IMR-90 (cell line): ENCODE data around the gene SPAST. TPM values are rescaled to one million over a fixed set of nuclear protein-coding genes. Genes with fewer than 3 reads are reported as not detected.

Source experiments
- ATAC-seq: fragments of 200-7000 bp; cut with Tn5 transposase; 2 replicates; pipeline ENCODE4 v1.9.1; 2020; ENCODE audit warnings: low read depth, mild to moderate bottlenecking, moderate library complexity
- BruUV-seq: library from RNA; stranded (reverse); fragments of 400-500 nt; replicated peaks from 2 replicates; lab custom pipeline; 2021; lab: Mats Ljungman, UMichigan
- CTCF ChIA-PET: fragments of 300-600 bp; formaldehyde crosslinking; extraction: SDS; loops from one replicate; lab custom pipeline; 2021; ENCODE audit warnings: antibody characterized with exemption; lab: Yijun Ruan, JAX
- POLR2A ChIA-PET: fragments of 300-600 bp; sonication (Branson Sonifier 250); formaldehyde crosslinking; loops from one replicate; lab custom pipeline; 2022; ENCODE audit warnings: antibody characterized with exemption; ENCODE audit not compliant: unreplicated experiment; lab: Charles Lee
- DNase-seq: peaks from one replicate; pipeline ENCODE4 v3.0.0; 2013
- H2AFZ ChIP-seq: replicated peaks from 2 replicates; pipeline ENCODE3; 2013; ENCODE audit warnings: low read length, mild to moderate bottlenecking; ENCODE audit not compliant: poor library complexity
- H2AK5ac ChIP-seq: 2 replicates; pipeline ENCODE4 v1.6.1; 2013; ENCODE audit warnings: low read depth, low read length, inconsistent platforms
- H2AK9ac ChIP-seq: replicated peaks from 2 replicates; pipeline ENCODE3; 2013; ENCODE audit warnings: mild to moderate bottlenecking, low read depth, low read length, moderate library complexity; ENCODE audit not compliant: poor library complexity
- H2BK120ac ChIP-seq: 2 replicates; pipeline ENCODE4 v1.6.1; 2013; ENCODE audit warnings: low read depth, low read length, inconsistent platforms
- H2BK15ac ChIP-seq: 3 replicates; pipeline ENCODE4 v1.6.1; 2013; ENCODE audit warnings: low read depth, low read length, inconsistent platforms
- H2BK20ac ChIP-seq: 2 replicates; pipeline ENCODE4 v1.6.1; 2013; ENCODE audit warnings: low read depth, mild to moderate bottlenecking, inconsistent platforms, low read length, moderate library complexity
- H2BK5ac ChIP-seq: 2 replicates; pipeline ENCODE4 v1.6.1; 2013; ENCODE audit warnings: mild to moderate bottlenecking, low read depth, low read length, inconsistent platforms; ENCODE audit not compliant: poor library complexity, severe bottlenecking
- H3K14ac ChIP-seq: replicated peaks from 2 replicates; pipeline ENCODE4 v1.6.1; 2013; ENCODE audit warnings: low read depth, low read length, inconsistent platforms
- H3K18ac ChIP-seq: 2 replicates; pipeline ENCODE4 v1.6.1; 2013; ENCODE audit warnings: low read depth, low read length, control low read depth
- H3K23ac ChIP-seq: 2 replicates; pipeline ENCODE4 v1.6.1; 2013; ENCODE audit warnings: low read depth, low read length, inconsistent platforms
- H3K27ac ChIP-seq: 2 replicates; pipeline ENCODE4 v1.5.1; 2013; ENCODE audit warnings: mild to moderate bottlenecking, control low read depth, low read length; ENCODE audit not compliant: insufficient read depth
- H3K27me3 ChIP-seq: 2 replicates; pipeline ENCODE4 v1.6.1; 2013; ENCODE audit warnings: low read length; ENCODE audit not compliant: control insufficient read depth, insufficient read depth
- H3K36me3 ChIP-seq: 2 replicates; pipeline ENCODE4 v1.6.1; 2013; ENCODE audit warnings: low read length, mixed read lengths; ENCODE audit not compliant: control insufficient read depth, insufficient read depth
- H3K4ac ChIP-seq: 2 replicates; pipeline ENCODE4 v1.6.1; 2013; ENCODE audit warnings: low read depth, low read length, inconsistent platforms
- H3K4me1 ChIP-seq: 2 replicates; pipeline ENCODE4 v1.6.1; 2013; ENCODE audit warnings: low read length, mixed read lengths; ENCODE audit not compliant: control insufficient read depth, insufficient read depth
- H3K4me2 ChIP-seq: 2 replicates; pipeline ENCODE4 v1.6.1; 2013; ENCODE audit warnings: low read depth, mild to moderate bottlenecking, control low read depth, low read length, moderate library complexity
- H3K4me3 ChIP-seq: 2 replicates; pipeline ENCODE4 v1.5.1; 2013; ENCODE audit warnings: low read depth, mild to moderate bottlenecking, control low read depth, low read length, moderate library complexity; ENCODE audit not compliant: insufficient read depth
- H3K56ac ChIP-seq: 2 replicates; pipeline ENCODE4 v1.6.1; 2013; ENCODE audit warnings: low read length, inconsistent platforms; ENCODE audit not compliant: insufficient read depth; ENCODE audit errors: extremely low read depth
- H3K79me1 ChIP-seq, 2 experiments: 2 replicates each; pipeline ENCODE4 v1.6.1; 2013; ENCODE audit warnings: low read length in 2 of 2, inconsistent platforms in 1 of 2, low read depth in 1 of 2
- H3K9ac ChIP-seq: 2 replicates; pipeline ENCODE4 v1.6.1; 2013; ENCODE audit warnings: low read depth, low read length, control low read depth
- H3K9me1 ChIP-seq: 2 replicates; pipeline ENCODE4 v1.6.1; 2013; ENCODE audit warnings: low read length, inconsistent platforms; ENCODE audit not compliant: insufficient read depth
- H3K9me3 ChIP-seq: 2 replicates; pipeline ENCODE4 v1.6.1; 2013; ENCODE audit warnings: low read length; ENCODE audit not compliant: control insufficient read depth, insufficient read depth
- H4K20me1 ChIP-seq: 2 replicates; pipeline ENCODE4 v1.6.1; 2013; ENCODE audit warnings: low read length, inconsistent platforms; ENCODE audit not compliant: insufficient read depth
- H4K5ac ChIP-seq: 2 replicates; pipeline ENCODE4 v1.6.1; 2013; ENCODE audit warnings: mild to moderate bottlenecking, low read depth, low read length, control low read depth
- H4K8ac ChIP-seq, 2 experiments: 2 replicates each; pipeline ENCODE4 v1.6.1; 2013; ENCODE audit warnings: low read depth in 2 of 2, low read length in 2 of 2, control low read depth in 1 of 2, inconsistent platforms in 1 of 2
- H4K91ac ChIP-seq: 2 replicates; pipeline ENCODE4 v1.6.1; 2013; ENCODE audit warnings: low read depth, low read length, inconsistent platforms; ENCODE audit not compliant: insufficient read depth
- BHLHE40 ChIP-seq: fragments of 150-350 bp; IDR thresholded peaks from 2 replicates; pipeline ENCODE4 v1.6.1; 2016; ENCODE audit warnings: mild to moderate bottlenecking, low read depth, low read length
- CHD1 ChIP-seq: IDR thresholded peaks from 2 replicates; pipeline ENCODE4 v1.6.1; 2012; ENCODE audit warnings: low read depth, low read length, improper control_type of control experiment
- MAFK ChIP-seq: IDR thresholded peaks from 2 replicates; pipeline ENCODE4 v1.6.1; 2012; ENCODE audit warnings: low read depth, low read length, improper control_type of control experiment
- MAZ ChIP-seq: IDR thresholded peaks from 2 replicates; pipeline ENCODE4 v1.6.1; 2012; ENCODE audit warnings: low read depth, mild to moderate bottlenecking, low read length, improper control_type of control experiment, moderate library complexity, borderline replicate concordance
- MXI1 ChIP-seq: IDR thresholded peaks from 2 replicates; pipeline ENCODE4 v1.6.1; 2012; ENCODE audit warnings: low read depth, mild to moderate bottlenecking, low read length, moderate library complexity, borderline replicate concordance
- NFE2L2 ChIP-seq: fragments of 150-350 bp; IDR thresholded peaks from 2 replicates; pipeline ENCODE4 v1.6.1; 2016; ENCODE audit warnings: low read depth, mild to moderate bottlenecking, low read length
- WGBS, 2 experiments: methylation state at CpG; one replicate each; pipeline versions ENCODE4 v1.1.5 to v1.1.7; 2013; ENCODE audit warnings: missing lambda C conversion rate in 2 of 2; ENCODE audit not compliant: insufficient read length in 1 of 2; ENCODE audit errors: extremely low coverage in 2 of 2; 5-methylcytosine and 5-hydroxymethylcytosine counted together
- dilution Hi-C: fragments of 300-500 bp; cut with HindIII; formaldehyde crosslinking; loops from one replicate; pipeline ENCODE4 v1.14.3; 2018; ENCODE audit warnings: low sequenced_read_pairs; ENCODE audit not compliant: unreplicated experiment
- in situ Hi-C: fragments of 300-500 bp; cut with MboI; formaldehyde crosslinking; loops from 3 replicates; pipeline ENCODE4 v1.14.3; 2019; ENCODE audit warnings: low sequenced_read_pairs, inconsistent platforms, mixed read lengths
- intact Hi-C: fragments of 100-400 bp; cut with micrococcal nuclease; formaldehyde crosslinking; loops from 2 replicates; pipeline ENCODE4 v1.10.0; 2022
- polyA plus RNA-seq, 3 experiments: library from polyadenylated mRNA; depleted of rRNA; stranded (reverse); fragments of >200 nt; gene quantifications; 2 replicates each; pipeline ENCODE4 v1.2.3, GENCODE V29; 2012; ENCODE audit warnings: low replicate concordance in 1 of 3
- total RNA-seq: library from RNA; depleted of rRNA; stranded (reverse); fragments of >200 nt; gene quantifications from 2 replicates; pipeline ENCODE4 v1.2.3, GENCODE V29; 2012

Gene SPAST
- total and polyA plus RNA-seq, 2 of the 4 experiments (the other 2 are of a cell fraction) = 5.3 to 14.5 TPM

GRCh38 chr2:32128636-32129035, 65.3 kb downstream of the SPAST start:
- H3K4me2 ChIP-seq = no peak overlapping the region
- H3K9me1 ChIP-seq = no peaks in the 10 kb centered on the region
- no CpG with 5 or more reads among the region's 1 CpG for WGBS, 2 experiments
- no peak overlapping the region for H3K18ac ChIP-seq
- no peak overlapping the region for H4K91ac ChIP-seq
- no peak for ATAC-seq
- intact Hi-C loops (no loop called here), dilution Hi-C loops (no loop called here), in situ Hi-C loops (no loop called here)
- H2BK5ac ChIP-seq = no peak overlapping the region
- POLR2A ChIA-PET = no interaction called here
- no peak overlapping the region for H2BK120ac ChIP-seq
- H3K4me1 ChIP-seq = no peaks in the 10 kb centered on the region
- DNase-seq = no peak
- no peak overlapping the region for H3K4me3 ChIP-seq
- H3K27ac ChIP-seq = no peak overlapping the region
- H2AK5ac ChIP-seq = no peak overlapping the region
- H3K56ac ChIP-seq = no peak overlapping the region
- no peaks in the 10 kb centered on the region for H3K27me3 ChIP-seq
- H2BK20ac ChIP-seq = no peak overlapping the region
- H4K20me1 ChIP-seq = no peaks in the 10 kb centered on the region
- no peak overlapping the region for H4K8ac ChIP-seq
- no TSS peak for BruUV-seq
- H3K9ac ChIP-seq = no peak overlapping the region
- H2AK9ac ChIP-seq = no peak overlapping the region
- no peak for TF ChIP-seq MAFK
- no peak for TF ChIP-seq NFE2L2
- no peak for TF ChIP-seq MAZ
- no peak for TF ChIP-seq BHLHE40
- no peak for TF ChIP-seq MXI1
- TF ChIP-seq CHD1 = no peak
- H3K4ac ChIP-seq = no peak overlapping the region
- no peak overlapping the region for H2AFZ ChIP-seq
- H3K36me3 ChIP-seq = peaks cover 2% of the 10 kb centered on the region; the same call in 1 of the 2 replicates
- no peak overlapping the region for H3K14ac ChIP-seq
- CTCF ChIA-PET = interaction anchor here (0.6 kb wide), 1 partner anchor 51 kb away, joined by 4 read pairs; no protein-coding TSS in a partner anchor
- no peaks in the 10 kb centered on the region for H3K9me3 ChIP-seq
- no peak overlapping the region for H3K23ac ChIP-seq
- H3K79me1 ChIP-seq = no peaks in the 10 kb centered on the region
- no peak overlapping the region for H4K5ac ChIP-seq
- H2BK15ac ChIP-seq = no peak overlapping the region
